UCSD-AML1 (cell line): Measurements from ENCODE around the gene MACROD1.

Source experiments
- DNase-seq: peaks from one replicate; lab custom pipeline; 2025; ENCODE audit not compliant: unreplicated experiment; lab: John Stamatoyannopoulos, UW

MACROD1 gene

GRCh38 chr11:64019106-64020037 is 146.5 kb downstream of the MACROD1 start:
- DNase-seq = no peak

DNA sequence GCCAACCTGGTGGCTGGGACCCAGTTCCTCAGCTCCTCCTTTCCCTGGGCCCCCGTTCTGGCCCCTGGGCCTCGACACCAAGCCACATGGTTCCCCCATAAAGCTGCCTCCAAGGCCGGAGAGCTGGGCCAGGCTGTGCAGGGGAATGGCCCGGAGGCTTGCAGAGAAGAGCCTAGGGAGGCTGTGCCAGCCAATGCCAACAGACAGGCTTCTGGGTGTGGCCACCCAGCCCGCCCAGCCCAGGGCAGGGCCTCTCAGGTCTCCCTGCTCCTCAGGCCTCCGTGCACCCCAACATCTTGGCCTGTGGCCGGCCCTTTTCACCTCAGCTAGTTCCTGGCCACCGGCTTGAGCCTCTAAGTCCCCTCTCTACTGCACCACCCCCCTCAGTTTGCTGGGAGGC is 147.6 kb downstream of the MACROD1 start:
- DNase-seq = no peak

GRCh38 chr11:64017945-64018224 is 148.0 kb downstream of the MACROD1 start:
- DNase-seq = no peak

- DNase-seq = no peak
Observed at GRCh38 chr11:64015935-64016845, 149.7 kb downstream of the MACROD1 start.

GRCh38 chr11:64015510-64015909 is 150.4 kb downstream of the MACROD1 start:
- no peak for DNase-seq

DNA sequence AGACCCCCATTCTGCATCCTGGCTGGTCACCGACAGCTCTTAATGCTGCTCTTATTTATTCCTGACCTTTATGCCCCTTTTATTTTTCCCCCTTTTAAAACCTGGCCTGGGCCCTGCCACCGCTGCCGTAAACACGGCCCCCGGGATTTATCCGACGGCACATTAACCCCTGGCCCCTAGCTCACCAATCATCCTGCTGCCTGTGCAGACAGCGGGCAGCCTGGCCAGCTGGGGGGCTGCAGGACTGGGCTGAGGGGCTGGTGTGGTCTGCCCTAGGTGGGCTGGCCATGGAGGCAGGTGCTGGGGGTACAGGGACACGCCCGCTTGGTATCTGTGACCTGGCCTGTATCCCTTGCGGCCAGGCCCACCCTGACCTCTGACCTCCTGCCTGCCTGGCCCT is 151.6 kb downstream of the MACROD1 start:
- DNase-seq = no peak

- no peak for DNase-seq
Observed at GRCh38 chr11:64013141-64013896, 152.6 kb downstream of the MACROD1 start.

DNA sequence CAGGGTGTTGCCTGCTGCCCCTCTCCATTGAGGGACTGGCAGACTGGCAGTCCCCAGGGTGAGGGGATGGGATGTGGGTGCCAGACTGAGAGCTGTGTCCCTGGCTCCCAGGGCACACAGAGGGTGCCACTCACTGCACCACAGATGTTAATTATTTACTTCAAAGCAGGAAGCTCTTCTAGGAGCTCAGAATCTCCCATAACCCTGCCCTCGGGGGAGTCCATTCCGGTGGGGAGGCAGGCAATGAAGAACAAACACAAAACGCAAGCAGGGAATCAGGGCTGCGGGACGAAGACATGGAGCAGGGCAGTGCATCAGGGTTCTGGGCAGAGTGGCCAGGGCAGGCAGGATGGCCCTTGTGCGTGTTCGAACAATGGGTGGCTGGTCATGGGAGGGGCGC is 154.5 kb downstream of the MACROD1 start:
- no peak for DNase-seq

- no peak for DNase-seq
Observed at GRCh38 chr11:64010783-64011182, 155.1 kb downstream of the MACROD1 start.

- DNase-seq = no peak
Observed at GRCh38 chr11:64009710-64010109, 156.2 kb downstream of the MACROD1 start.

DNA sequence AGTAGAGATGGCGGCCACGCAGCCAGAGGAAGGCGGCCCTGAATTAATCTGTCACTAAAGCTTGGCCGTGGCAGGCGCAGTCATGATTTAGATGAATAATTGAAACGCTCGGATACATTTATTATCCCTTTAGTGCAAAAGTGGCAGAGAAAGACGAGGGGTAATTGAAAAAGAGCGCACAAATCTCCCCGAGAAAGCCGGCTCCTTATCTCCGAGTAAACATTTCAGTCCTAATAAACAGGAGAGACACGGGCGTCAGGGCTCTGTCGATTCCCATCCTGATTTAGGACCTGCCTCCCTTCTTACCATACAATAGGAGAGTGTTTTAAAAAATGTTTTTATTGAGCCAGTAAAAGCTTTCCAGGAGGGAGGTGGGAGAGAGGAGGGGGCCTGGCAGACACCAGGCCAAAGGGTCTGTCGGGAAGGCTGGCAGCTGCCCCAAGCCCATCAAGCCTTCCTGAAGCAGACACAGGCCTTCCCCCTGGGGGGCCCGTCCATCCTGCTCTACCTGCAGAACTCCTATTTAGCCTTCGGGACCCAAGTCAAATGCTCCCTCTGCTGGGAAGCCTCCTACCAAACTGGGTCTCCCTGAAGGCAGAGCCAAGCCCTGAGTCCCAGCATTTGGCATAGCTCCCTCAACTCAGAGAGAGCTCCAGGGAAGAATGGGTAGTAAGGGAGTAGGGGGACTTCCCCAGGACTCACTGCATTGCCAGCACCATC is 156.8 kb downstream of the MACROD1 start:
- DNase-seq = no peak

GRCh38 chr11:64008283-64008913 is 157.5 kb downstream of the MACROD1 start:
- DNase-seq = no peak

DNA sequence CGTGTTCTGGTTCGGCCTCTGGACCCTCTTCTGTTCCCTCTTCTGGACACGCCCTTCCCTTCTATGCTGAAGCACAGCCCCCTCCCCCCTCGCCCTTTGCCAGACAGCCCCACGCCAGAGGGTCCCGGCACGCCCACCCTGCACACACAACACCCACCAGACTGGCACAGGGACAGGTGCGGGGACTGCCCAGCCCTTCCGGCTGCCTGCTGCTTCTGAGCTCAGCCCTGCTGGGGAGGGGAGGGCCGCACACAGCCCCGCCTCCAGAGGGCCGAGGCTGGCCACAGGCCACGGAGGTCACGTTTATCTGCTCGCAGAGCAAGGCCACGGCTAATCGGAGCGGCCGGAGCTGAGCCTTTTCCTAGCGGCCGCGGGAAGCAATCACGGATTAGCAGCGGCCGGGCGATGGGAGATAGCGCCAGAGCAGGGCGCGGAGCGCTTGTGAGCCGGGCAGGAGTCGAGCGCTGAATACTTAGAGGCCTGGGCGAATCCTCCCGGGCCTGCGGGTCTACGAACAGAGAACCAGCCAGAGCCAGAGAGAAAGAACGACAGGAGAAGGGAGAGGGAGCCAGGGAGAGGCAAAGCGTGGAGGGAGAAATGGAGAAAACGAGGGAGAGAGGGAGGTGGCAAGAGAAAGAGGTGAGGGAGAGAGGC is 158.2 kb downstream of the MACROD1 start:
- no peak for DNase-seq

DNA sequence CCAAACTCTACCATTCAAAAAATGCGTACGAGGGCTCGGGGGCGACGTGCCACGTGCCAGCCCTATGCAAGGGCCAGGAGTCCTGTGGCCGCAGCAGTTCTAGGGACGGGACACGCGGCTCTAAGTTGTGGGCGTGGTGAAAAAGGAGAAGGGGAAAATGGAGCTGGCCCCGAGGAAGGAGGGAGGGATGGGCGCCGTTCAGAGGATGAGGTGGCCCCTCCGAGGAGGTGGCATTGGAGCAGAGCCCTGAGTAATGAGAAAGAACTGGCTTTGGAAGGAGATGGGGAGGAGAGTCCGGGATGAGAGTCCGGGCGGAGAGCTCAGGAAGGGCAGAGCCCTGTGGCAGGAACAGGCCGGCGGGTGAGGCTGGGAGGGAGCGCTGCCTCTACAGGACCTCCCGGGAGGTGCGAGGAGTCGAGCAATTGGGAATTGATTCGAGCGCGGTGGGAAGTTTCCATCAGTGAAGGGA is 158.7 kb downstream of the MACROD1 start:
- DNase-seq = no peak

GRCh38 chr11:64006398-64006797 is 159.5 kb downstream of the MACROD1 start:
- no peak for DNase-seq

GRCh38 chr11:64005691-64006090 is 160.2 kb downstream of the MACROD1 start:
- no peak for DNase-seq

GRCh38 chr11:64004590-64004984 is 161.3 kb downstream of the MACROD1 start:
- no peak for DNase-seq

DNA sequence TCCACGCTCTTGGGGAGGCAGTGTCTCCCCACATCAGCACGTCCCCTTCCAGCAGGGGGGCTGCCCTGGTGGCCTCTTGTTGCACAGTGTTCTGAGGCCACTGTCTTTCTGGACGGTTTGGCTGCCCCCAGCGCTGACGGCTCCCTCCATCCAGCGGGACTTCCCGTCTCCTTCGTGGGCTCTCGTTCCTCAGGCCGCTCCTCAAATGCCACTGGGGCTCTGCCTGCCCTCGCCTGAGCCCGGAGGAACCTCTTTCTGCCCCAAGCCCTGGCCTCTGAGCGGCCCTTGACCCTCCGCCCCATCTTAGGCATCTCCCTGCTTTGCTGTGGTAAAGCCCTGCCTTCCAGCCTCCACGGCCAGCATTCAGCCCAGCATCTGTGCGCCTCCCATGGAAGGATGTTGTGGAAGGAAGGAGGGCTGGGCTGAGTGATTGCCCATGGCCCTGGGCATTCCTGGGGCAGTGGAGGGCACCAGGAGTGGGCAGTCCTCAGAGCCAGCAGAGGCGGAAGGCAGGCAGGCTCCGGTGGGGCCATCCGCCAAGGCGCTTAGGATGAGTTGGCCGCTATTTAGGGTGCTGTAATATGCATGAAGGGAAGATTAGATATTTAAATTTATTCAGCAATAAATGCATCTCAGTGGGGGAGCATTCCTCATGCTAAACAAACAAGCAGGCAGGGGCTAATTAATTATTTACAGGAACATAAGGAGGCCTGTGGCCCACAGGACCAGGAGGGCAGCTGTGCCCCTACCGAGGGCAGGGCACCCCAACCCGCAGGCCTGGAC is 161.9 kb downstream of the MACROD1 start:
- DNase-seq = no peak
